Measurements from ENCODE around the gene BCAS3.

BCAS3 gene

GRCh38 chr17:60741031-60741430 is 63.4 kb downstream of the BCAS3 start:
- H3K27ac Mint-ChIP-seq = no peak overlapping the region
- DNase-seq = no peak
- H3K4me3 Mint-ChIP-seq = no peak overlapping the region
- H3K36me3 Mint-ChIP-seq (ENCODE audit: low read depth) = peaks cover 8% of the 10 kb centered on the region
- no peak for TF ChIP-seq CTCF (IDR thresholded peaks at IDR 0.05)
- H3K9me3 Mint-ChIP-seq = peaks cover 10% of the 10 kb centered on the region
- H3K27me3 Mint-ChIP-seq (ENCODE audit: low read depth, poor library complexity) = peaks cover 8% of the 10 kb centered on the region
- peaks cover 10% of the 10 kb centered on the region for H3K4me1 Mint-ChIP-seq

DNA sequence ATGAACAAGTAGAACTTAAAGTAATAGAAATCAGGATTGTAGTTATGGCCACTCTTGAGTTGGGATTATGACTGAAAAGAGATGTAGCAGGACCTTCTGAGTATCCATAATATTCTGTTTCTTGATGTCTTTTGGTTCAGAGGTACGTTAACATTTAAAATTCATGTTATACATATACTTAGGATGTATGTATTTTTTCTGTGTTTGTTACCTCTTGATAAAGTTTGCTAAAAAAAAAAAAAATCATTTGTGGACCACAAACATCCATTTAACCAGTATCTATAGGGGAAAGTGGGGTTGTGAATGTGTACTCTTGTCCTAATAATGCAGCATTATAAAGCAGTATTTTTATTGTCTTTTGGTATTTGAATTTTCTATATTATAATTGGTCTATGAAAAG is 65.6 kb downstream of the BCAS3 start:
- Mint-ChIP-seq H3K36me3 (ENCODE audit: low read depth) (peaks cover 8% of the 10 kb centered on the region), H3K4me3 (no peak overlapping the region), H3K27ac (no peak overlapping the region), H3K4me1 (peaks cover 21% of the 10 kb centered on the region), H3K9me3 (peaks cover 10% of the 10 kb centered on the region), H3K27me3 (ENCODE audit: low read depth, poor library complexity) (peaks cover 8% of the 10 kb centered on the region)
- TF ChIP-seq CTCF (IDR thresholded peaks at IDR 0.05) = no peak
- no peak for DNase-seq

GRCh38 chr17:60743799-60744198 is 66.1 kb downstream of the BCAS3 start:
- no peak for TF ChIP-seq CTCF (IDR thresholded peaks at IDR 0.05)
- Mint-ChIP-seq H3K4me1 (peaks cover 23% of the 10 kb centered on the region), H3K9me3 (peaks cover 10% of the 10 kb centered on the region), H3K36me3 (ENCODE audit: low read depth) (peaks cover 8% of the 10 kb centered on the region), H3K4me3 (no peak overlapping the region), H3K27ac (no peak overlapping the region), H3K27me3 (ENCODE audit: low read depth, poor library complexity) (peaks cover 8% of the 10 kb centered on the region)
- DNase-seq = no peak

DNA sequence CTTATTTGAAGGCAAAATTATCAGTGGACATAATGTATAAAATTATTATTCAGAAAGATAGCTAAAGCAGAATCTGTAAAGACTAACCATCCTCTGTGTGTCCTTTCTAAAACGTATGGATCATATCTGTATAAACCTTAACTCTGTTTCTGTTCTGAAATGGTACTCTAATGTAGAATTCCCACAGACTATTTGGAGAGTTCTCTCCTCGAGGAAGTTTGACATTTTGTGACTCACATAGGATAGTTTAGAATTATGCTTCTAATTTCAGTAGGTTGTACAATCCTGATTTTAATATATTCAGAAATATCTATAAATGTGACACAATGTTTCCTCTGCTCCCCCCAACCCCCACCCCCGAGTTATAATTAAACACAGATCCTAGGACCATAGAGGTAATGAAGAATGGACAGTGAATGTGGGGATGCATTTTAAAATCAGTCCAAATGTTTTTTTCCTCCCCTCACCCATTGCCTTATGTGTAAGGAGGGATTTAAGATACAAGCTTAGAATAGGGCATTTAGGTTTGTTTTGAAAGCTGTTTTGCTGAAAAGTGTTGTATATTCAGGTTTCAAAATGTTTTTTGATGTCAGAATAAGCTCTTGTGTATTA is 66.8 kb downstream of the BCAS3 start:
- Mint-ChIP-seq H3K36me3 (ENCODE audit: low read depth) (peaks cover 10% of the 10 kb centered on the region), H3K9me3 (peaks cover 10% of the 10 kb centered on the region), H3K4me1 (peaks cover 23% of the 10 kb centered on the region), H3K27ac (no peak overlapping the region), H3K4me3 (no peak overlapping the region), H3K27me3 (ENCODE audit: low read depth, poor library complexity) (peaks cover 8% of the 10 kb centered on the region)
- TF ChIP-seq CTCF (IDR thresholded peaks at IDR 0.05) = no peak
- DNase-seq = no peak

GRCh38 chr17:60745544-60745943 is 67.9 kb downstream of the BCAS3 start:
- peaks cover 11% of the 10 kb centered on the region for H3K36me3 Mint-ChIP-seq (ENCODE audit: low read depth)
- no peak overlapping the region for H3K27ac Mint-ChIP-seq
- no peak overlapping the region for H3K4me3 Mint-ChIP-seq
- H3K27me3 Mint-ChIP-seq (ENCODE audit: low read depth, poor library complexity) = peaks cover 2% of the 10 kb centered on the region
- peaks cover 7% of the 10 kb centered on the region for H3K9me3 Mint-ChIP-seq
- DNase-seq = no peak
- TF ChIP-seq CTCF (IDR thresholded peaks at IDR 0.05) = no peak
- peaks cover 23% of the 10 kb centered on the region for H3K4me1 Mint-ChIP-seq

DNA sequence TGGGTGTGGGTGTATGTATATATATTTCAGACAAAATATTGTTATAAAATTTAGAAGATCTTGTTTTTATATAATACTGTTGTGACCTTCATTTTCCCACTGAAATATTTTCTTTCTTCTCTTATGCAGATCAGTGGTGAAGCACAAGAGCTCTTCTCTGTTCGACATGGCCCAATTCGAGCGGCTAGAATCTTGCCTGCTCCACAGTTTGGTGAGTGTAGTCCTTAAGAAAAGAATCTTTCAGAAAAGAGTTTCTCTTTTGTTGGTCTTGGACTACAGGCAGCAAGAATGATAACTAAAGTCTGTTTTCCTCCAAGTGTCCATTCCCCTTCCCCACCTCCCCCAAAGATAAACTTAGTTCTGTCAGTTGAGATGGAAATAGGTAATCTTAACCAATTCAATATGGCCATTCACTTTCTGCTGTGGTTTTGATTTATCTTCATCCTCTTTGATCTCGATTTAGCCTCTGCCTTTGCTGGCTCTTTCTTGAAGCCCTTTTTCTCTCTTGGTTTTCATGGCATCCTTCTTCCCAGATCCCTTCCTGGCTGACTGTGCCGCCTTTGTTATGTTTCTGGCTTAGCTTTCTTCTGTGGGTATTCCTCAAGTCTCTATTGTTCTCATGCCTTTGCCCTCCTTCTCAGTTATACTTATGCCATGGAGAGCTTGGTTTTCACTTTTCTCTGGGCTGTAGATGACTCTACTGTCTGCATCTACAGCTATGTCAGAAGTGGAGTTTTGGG is 69.6 kb downstream of the BCAS3 start:
- no peaks in the 10 kb centered on the region for H3K27me3 Mint-ChIP-seq (ENCODE audit: low read depth, poor library complexity)
- H3K36me3 Mint-ChIP-seq (ENCODE audit: low read depth) = peaks cover 15% of the 10 kb centered on the region
- peaks cover 23% of the 10 kb centered on the region for H3K4me1 Mint-ChIP-seq
- peaks cover 7% of the 10 kb centered on the region for H3K9me3 Mint-ChIP-seq
- peak overlapping the region; percentile 44 for H3K27ac Mint-ChIP-seq
- DNase-seq = no peak
- TF ChIP-seq CTCF (IDR thresholded peaks at IDR 0.05) = no peak
- H3K4me3 Mint-ChIP-seq = peak overlapping the region; percentile 4

Data from nephron progenitor cell (in vitro differentiated cells).